H1 (cell line): Measurements from ENCODE around the gene TPRX1. TPM values are rescaled to one million over a fixed set of nuclear protein-coding genes. Genes with fewer than 3 reads are reported as not detected.

Experiments
- ASH2L ChIP-seq: fragments of 200-600, 300-600 bp; sonication (generic); IDR thresholded peaks from one replicate; pipeline ENCODE4 v1.7.1; 2017; ENCODE audit warnings: low read length
- BACH1 ChIP-seq: IDR thresholded peaks from 2 replicates; pipeline ENCODE4 v1.6.1; 2012; ENCODE audit warnings: low read length, improper control_type of control experiment
- CHD1 ChIP-seq: IDR thresholded peaks from 2 replicates; pipeline ENCODE4 v1.6.1; 2012; ENCODE audit warnings: low read depth, low read length, improper control_type of control experiment
- CTCF ChIP-seq, 3 experiments: IDR thresholded peaks; 1 replicate in 2 of 3; 2 replicates in 1 of 3; pipeline versions ENCODE4 v1.5.1 to v1.6.1; 2011; ENCODE audit warnings: low read length in 3 of 3, mild to moderate bottlenecking in 3 of 3, inconsistent platforms in 2 of 3, low read depth in 1 of 3, moderate library complexity in 1 of 3; ENCODE audit not compliant: insufficient read depth in 1 of 3; ENCODE audit errors: control extremely low read depth in 1 of 3
- EGR1 ChIP-seq: IDR thresholded peaks from 2 replicates; pipeline ENCODE4 v1.6.1; 2011; ENCODE audit warnings: low read depth, low read length, borderline replicate concordance
- NANOG ChIP-seq: IDR thresholded peaks from 2 replicates; pipeline ENCODE4 v1.6.1; 2011; ENCODE audit warnings: low read length, low read depth, mild to moderate bottlenecking, inconsistent platforms; ENCODE audit not compliant: insufficient read depth, poor library complexity, severe bottlenecking
- SAP30 ChIP-seq: fragments of 300-600 bp; sonication (generic); IDR thresholded peaks from 2 replicates; pipeline ENCODE4 v1.7.1; 2012; ENCODE audit warnings: low read length, moderate library complexity, mild to moderate bottlenecking, inconsistent platforms; ENCODE audit not compliant: insufficient read depth, insufficient replicate concordance
- SIN3A ChIP-seq, 2 experiments: IDR thresholded peaks in 1 of 2; conservative IDR thresholded peaks in 1 of 2; 2 replicates each; pipeline ENCODE4 v1.6.1; 2011 to 2012; ENCODE audit warnings: low read length in 2 of 2, improper control_type of control experiment in 1 of 2, low read depth in 1 of 2, mild to moderate bottlenecking in 1 of 2
- SIX5 ChIP-seq: IDR thresholded peaks from 2 replicates; pipeline ENCODE4 v1.6.1; 2011; ENCODE audit warnings: mild to moderate bottlenecking, low read depth, low read length
- TAF1 ChIP-seq: IDR thresholded peaks from 2 replicates; pipeline ENCODE4 v1.6.1; 2011; ENCODE audit warnings: mild to moderate bottlenecking, low read depth, low read length
- polyA plus RNA-seq, 7 experiments: library from polyadenylated mRNA; depleted of rRNA in 3 of 7; stranded (reverse) in 5 of 7; unstranded in 2 of 7; fragments of >200 nt in 5 of 7; fragments of 200-250 nt in 2 of 7; gene quantifications; 1 replicate in 5 of 7; 2 replicates in 1 of 7; 4 replicates in 1 of 7; pipeline versions ENCODE4 v1.2.1 to v1.2.3, GENCODE V29; 2011 to 2013; ENCODE audit warnings: missing spikeins in 2 of 7, mixed read lengths in 2 of 7
- total RNA-seq: library from RNA; stranded (reverse); fragmentation: NEBNext Ultra II Directional; extraction: Animal tissue kit (Norgen Biotek cat#: 25700); gene quantifications from 2 replicates; pipeline ENCODE4 v1.2.1, GENCODE V29; 2021

TPRX1 gene
- total and polyA plus RNA-seq, 2 of the 8 experiments (the other 6 are each of a cell fraction or from before 2014, with no cell fraction given): 0.03 TPM; not detected in 1

GRCh38 chr19:47765523-47766358, 38.6 kb downstream of the TPRX1 start (continued):
- peak; percentile 85 to 95 (median 94) for TF ChIP-seq CTCF (IDR thresholded peaks at IDR 0.05; ENCODE audit: control extremely low read depth in 1 of 3, insufficient read depth in 1 of 3, low read depth in 1 of 3, low read length in 3 of 3)
- TF ChIP-seq SAP30: no peak
- peak; percentile 56 to 82; a peak in 1 of 4 replicates for TF ChIP-seq SIN3A (conservative IDR thresholded peaks at IDR 0.05 in 1 of 2, IDR thresholded peaks at IDR 0.05 in 1 of 2; ENCODE audit: low read depth in 1 of 2, low read length in 2 of 2)
- TF ChIP-seq ASH2L: no peak
- no peak for TF ChIP-seq NANOG
- no peak for TF ChIP-seq SIX5
- 0 out of 2 replicates have a peak, but pooled peaks have one; percentile 34 for TF ChIP-seq BACH1
- no peak for TF ChIP-seq TAF1
- no peak for TF ChIP-seq CHD1
- 0 out of 2 replicates have a peak, but pooled peaks have one; percentile 13 for TF ChIP-seq EGR1
